Frontal cortex (tissue), 4 donors: Measurements from ENCODE around the gene AK3. TPM values are rescaled to one million over a fixed set of nuclear protein-coding genes. Genes with fewer than 3 reads are reported as not detected.
"Not testable (repeated sequence)": the region's sequence is repeated elsewhere in the genome, so short reads cannot be mapped to it uniquely, and the experiment has no call there.

ENCODE experiments used
- DNase-seq, 2 donors: peaks; one replicate each; pipeline ENCODE4 v3.0.0; 2012; ENCODE audit warnings: low spot score in 2 of 2
- FAIRE-seq: peaks from 2 replicates; lab custom pipeline; 2012; peaks lifted over from hg19 to GRCh38; lab: Jason Lieb, UNC
- total RNA-seq: library from RNA; depleted of rRNA; stranded (reverse); fragments of >200 nt; gene quantifications from one replicate; pipeline ENCODE4 v1.2.3, GENCODE V29; 2014
- donor health status: control.
- donor health status: control.
- donor health status: control.

Gene AK3
- total RNA-seq, 1 donor from 2014 or later: 26.9 TPM

GRCh38 chr9:4671737-4672136, 69.3 kb downstream of the AK3 start:
- no peak for DNase-seq

GRCh38 chr9:4670591-4670990, 70.4 kb downstream of the AK3 start:
- FAIRE-seq: no peak
- DNase-seq: no peak

More at GRCh38 chr9:4671737-4672136, 69.3 kb downstream of the AK3 start:
- no peak for FAIRE-seq

GRCh38 chr9:4669890-4670289, 71.1 kb downstream of the AK3 start:
- DNase-seq (no peak), FAIRE-seq (no peak)

GRCh38 chr9:4668604-4669003, 72.4 kb downstream of the AK3 start:
- FAIRE-seq (no peak), DNase-seq (no peak)

GRCh38 chr9:4667681-4668080, 73.3 kb downstream of the AK3 start:
- no peak for DNase-seq
- no peak for FAIRE-seq

- FAIRE-seq (no peak), DNase-seq (peak; percentile 44 to 57)
Observed at GRCh38 chr9:4666042-4666699, 74.8 kb downstream of the AK3 start, which contains the start of gene SPATA6L. TSS of gene SPATA6L (minus strand) at chr9:4666480. CDS start at chr9:4666250, 230 bp downstream.

GRCh38 chr9:4665357-4665756, 75.6 kb downstream of the AK3 start:
- DNase-seq (no peak), FAIRE-seq (no peak)

GRCh38 chr9:4663956-4664355, 77.0 kb downstream of the AK3 start:
- FAIRE-seq: no peak

GRCh38 chr9:4662989-4663792, 77.8 kb downstream of the AK3 start:
- DNase-seq (peak in 1 of 2 donors; percentile 31), FAIRE-seq (no peak)

More at GRCh38 chr9:4663956-4664355, 77.0 kb downstream of the AK3 start:
- peak in 1 of 2 donors; percentile 37 for DNase-seq

- no peak for FAIRE-seq
- peak; percentile 77 to 78 for DNase-seq
Observed at GRCh38 chr9:4662108-4662988, 78.7 kb downstream of the AK3 start, which contains the start of gene PLPP6. TSS of gene PLPP6 (plus strand) at chr9:4662294. CDS start at chr9:4662376, 82 bp downstream.

- no peak for DNase-seq
- no peak for FAIRE-seq
Observed at GRCh38 chr9:4661611-4662010, 79.4 kb downstream of the AK3 start.

- FAIRE-seq (no peak), DNase-seq (no peak)
Observed at GRCh38 chr9:4661165-4661564, 79.8 kb downstream of the AK3 start.

GRCh38 chr9:4660665-4661064, 80.3 kb downstream of the AK3 start:
- DNase-seq: not testable (repeated sequence)

More at GRCh38 chr9:4660665-4661064, 80.3 kb downstream of the AK3 start:
- FAIRE-seq: not testable (repeated sequence)

Other genes starting within 250 kb of the AK3 start
- 16.3 TPM for gene PLPP6, start 78.9 kb downstream of the AK3 start, total RNA-seq
- 9.4 TPM for gene SPATA6L, start 74.7 kb downstream of the AK3 start, total RNA-seq
- gene CDC37L1, start 61.6 kb downstream of the AK3 start, total RNA-seq: 39.9 TPM
- 20.0 TPM for gene RCL1, start 51.7 kb upstream of the AK3 start, total RNA-seq
- 58.7 TPM for gene JAK2, start 244.1 kb upstream of the AK3 start, total RNA-seq